Ovary (tissue), 9 donors: ENCODE results near the gene FAM53B. TPM values are rescaled to one million over a fixed set of nuclear protein-coding genes. Genes with fewer than 3 reads are reported as not detected.

Experiments used
- DNase-seq, 5 donors: peaks; one replicate each; pipeline ENCODE4 v3.0.0-alpha.2; 2019 to 2020
- H3K27ac ChIP-seq, 2 donors: fragments of 200-600 bp; one replicate each; pipeline versions ENCODE4 v1.5.1 to v1.8.0; 2019 to 2022
- H3K27me3 ChIP-seq: fragments of 200-600 bp; one replicate; pipeline ENCODE4 v1.8.0; 2022
- H3K36me3 ChIP-seq: fragments of 200-600 bp; sonication (generic); one replicate; pipeline ENCODE4 v1.5.1; 2019
- H3K4me1 ChIP-seq: one replicate; pipeline ENCODE4 v1.8.1; 2013; ENCODE audit warnings: mild to moderate bottlenecking, moderate library complexity; ENCODE audit not compliant: insufficient read depth
- H3K4me3 ChIP-seq: fragments of 200-600 bp; sonication (generic); one replicate; pipeline ENCODE4 v1.5.1; 2017
- H3K9me3 ChIP-seq, 2 donors: fragments of 200-600 bp in 1 of 2; sonication (generic) in 1 of 2; one replicate each; pipeline versions ENCODE4 v1.5.1 to v1.8.1; 2013 to 2019; ENCODE audit warnings: mild to moderate bottlenecking in 1 of 2, moderate library complexity in 1 of 2
- EP300 ChIP-seq: sonication (generic); formaldehyde crosslinking; IDR thresholded peaks from one replicate; pipeline ENCODE4 v1.6.1; 2017; ENCODE audit warnings: antibody characterized with exemption
- POLR2A ChIP-seq: fragments of 450-650 bp; IDR thresholded peaks from one replicate; pipeline ENCODE4 v1.6.1; 2017; ENCODE audit warnings: antibody characterized with exemption, mild to moderate bottlenecking, moderate library complexity
- WGBS, 3 donors: extraction: QIAGEN DNeasy Blood & Tissue Kit in 1 of 3; methylation state at CpG; one replicate each; pipeline versions ENCODE4 v1.1.5 to v1.1.7; 2013 to 2017; 5-methylcytosine and 5-hydroxymethylcytosine counted together
- intact Hi-C, 4 donors: fragments of 100-400 bp; cut with DNase I; formaldehyde crosslinking; loops; one replicate each; pipeline versions ENCODE4 v1.11.0 to v1.15.1; 2022 to 2023
- polyA plus RNA-seq, 2 donors: library from polyadenylated mRNA; stranded (reverse); fragments of 200-250 nt in 1 of 2; fragments of 350-450 nt in 1 of 2; fragmentation: Illumina TruSeq in 1 of 2; extraction: RNeasy Lipid Tissue Mini Kit (QIAGEN cat#74804) in 1 of 2; gene quantifications; one replicate each; pipeline ENCODE4 v1.2.3, GENCODE V29; 2013 to 2014
- total RNA-seq, 7 donors: library from RNA; depleted of rRNA in 2 of 7; stranded (reverse); fragments of >200 nt in 2 of 7; fragmentation: NEBNext Ultra II Directional in 3 of 7; extraction: Animal tissue kit (Norgen Biotek cat#: 25700) in 3 of 7; gene quantifications; one replicate each; pipeline versions ENCODE4 v1.1.0 to v1.2.4, GENCODE V29; 2016 to 2023
- TF ChIP-seq, protein P1 (sequence below), 3 donors: fragments of 450-650 bp in 2 of 3; fragments of 200-600 bp in 1 of 3; IDR thresholded peaks; one replicate each; pipeline versions ENCODE4 v1.5.1 to v1.8.0; 2016 to 2022; ENCODE audit warnings: antibody characterized with exemption in 3 of 3, mild to moderate bottlenecking in 1 of 3
- donor health status: DM: no; HTN: no; CAD: no; lungs with moderate emphysema.
- donor health status: DM: no; HTN: no; CAD: no.
- donor health status: Bipolar disorder and iron deficiency.
- donor health status: DM: yes; HTN: yes; CAD: no.
- donor health status: DM: no; HTN: no; CAD: no.
- donor health status: DM: yes; HTN: yes; CAD: no.

FAM53B gene
- total and polyA plus RNA-seq, 9 donors, result 9.7 to 77.6 (median 45.5) TPM

DNA sequence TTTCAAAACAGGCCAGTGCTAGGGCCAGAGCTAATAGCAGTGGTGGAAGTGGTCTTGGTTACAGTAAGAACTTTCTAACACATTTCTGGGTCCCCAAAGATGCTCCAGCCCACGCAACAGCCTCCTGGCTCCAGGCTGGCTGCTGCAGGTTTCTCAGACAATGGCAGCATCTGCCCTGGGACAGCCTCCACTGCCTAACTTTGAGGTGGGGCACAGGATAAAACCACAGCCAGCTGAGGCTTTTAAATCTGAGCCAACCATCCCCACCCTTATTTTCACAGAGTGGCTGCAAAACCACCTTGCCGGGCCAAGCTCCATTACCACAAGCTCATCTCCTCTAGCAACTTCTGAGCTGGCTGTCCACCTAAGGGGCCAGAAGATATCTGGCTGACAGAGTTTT is 84.8 kb downstream of the FAM53B start:
- Histone ChIP-seq H3K27ac (no peak overlapping the region), H3K4me1 (peaks cover 17% of the 10 kb centered on the region), H3K36me3 (no peaks in the 10 kb centered on the region), H3K4me3 (no peak overlapping the region), H3K27me3 (no peaks in the 10 kb centered on the region), H3K9me3 (no peaks in the 10 kb centered on the region)
- DNase-seq, result no peak
- WGBS, 3 donors, result 70 to 85% (median 72%) methylated on average over 2 of the region's 2 CpGs
- no peak for TF ChIP-seq EP300
- no peak for TF ChIP-seq POLR2A
- TF ChIP-seq, protein P1, sequence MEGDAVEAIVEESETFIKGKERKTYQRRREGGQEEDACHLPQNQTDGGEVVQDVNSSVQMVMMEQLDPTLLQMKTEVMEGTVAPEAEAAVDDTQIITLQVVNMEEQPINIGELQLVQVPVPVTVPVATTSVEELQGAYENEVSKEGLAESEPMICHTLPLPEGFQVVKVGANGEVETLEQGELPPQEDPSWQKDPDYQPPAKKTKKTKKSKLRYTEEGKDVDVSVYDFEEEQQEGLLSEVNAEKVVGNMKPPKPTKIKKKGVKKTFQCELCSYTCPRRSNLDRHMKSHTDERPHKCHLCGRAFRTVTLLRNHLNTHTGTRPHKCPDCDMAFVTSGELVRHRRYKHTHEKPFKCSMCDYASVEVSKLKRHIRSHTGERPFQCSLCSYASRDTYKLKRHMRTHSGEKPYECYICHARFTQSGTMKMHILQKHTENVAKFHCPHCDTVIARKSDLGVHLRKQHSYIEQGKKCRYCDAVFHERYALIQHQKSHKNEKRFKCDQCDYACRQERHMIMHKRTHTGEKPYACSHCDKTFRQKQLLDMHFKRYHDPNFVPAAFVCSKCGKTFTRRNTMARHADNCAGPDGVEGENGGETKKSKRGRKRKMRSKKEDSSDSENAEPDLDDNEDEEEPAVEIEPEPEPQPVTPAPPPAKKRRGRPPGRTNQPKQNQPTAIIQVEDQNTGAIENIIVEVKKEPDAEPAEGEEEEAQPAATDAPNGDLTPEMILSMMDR (IDR thresholded peaks at IDR 0.05), result no peak
- intact Hi-C loops, result no loop called here

GRCh38 chr10:124658591-124659242 is 85.5 kb downstream of the FAM53B start:
- Histone ChIP-seq H3K9me3 (no peaks in the 10 kb centered on the region), H3K4me1 (peaks cover 18% of the 10 kb centered on the region), H3K36me3 (no peaks in the 10 kb centered on the region), H3K4me3 (no peak overlapping the region), H3K27ac (peak overlapping the region; percentile 14 to 59), H3K27me3 (no peaks in the 10 kb centered on the region)
- TF ChIP-seq POLR2A (no peak), EP300 (no peak)
- TF ChIP-seq, protein P1 (IDR thresholded peaks at IDR 0.05), result no peak
- intact Hi-C loops, result no loop called here
- 89 to 91% (median 90%) methylated on average over 12 of the region's 12 CpGs for WGBS, 3 donors
- DNase-seq, result no peak

DNA sequence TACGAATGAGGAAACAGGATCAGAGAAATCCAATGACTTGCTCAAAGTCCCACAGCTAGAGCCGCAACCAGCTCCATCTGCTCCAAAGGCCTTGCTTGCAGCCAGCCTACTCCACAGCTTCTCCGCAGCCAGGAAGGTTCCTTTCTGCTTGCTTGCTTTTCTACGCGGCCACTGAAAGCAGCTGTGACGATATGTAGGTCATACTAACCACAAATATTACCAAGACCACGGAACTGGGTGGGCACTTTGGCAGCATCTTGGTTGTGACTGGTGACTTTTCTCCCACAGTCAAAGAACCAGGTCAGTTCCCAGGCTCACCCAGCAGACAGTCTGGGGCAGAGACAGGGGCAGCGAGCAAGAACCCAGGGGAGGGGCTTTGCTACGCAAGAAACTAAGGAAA is 86.4 kb downstream of the FAM53B start:
- Histone ChIP-seq H3K36me3 (no peaks in the 10 kb centered on the region), H3K4me1 (peaks cover 27% of the 10 kb centered on the region), H3K4me3 (no peak overlapping the region), H3K9me3 (no peaks in the 10 kb centered on the region), H3K27me3 (no peaks in the 10 kb centered on the region), H3K27ac (peak overlapping the region in 1 of 2 donors; percentile 59)
- TF ChIP-seq EP300 (no peak), POLR2A (no peak)
- TF ChIP-seq, protein P1 (IDR thresholded peaks at IDR 0.05), result no peak
- no peak for DNase-seq
- intact Hi-C loops, result no loop called here
- WGBS, 3 donors, result 20 to 68% (median 39%) methylated on average over 9 of the region's 9 CpGs

DNA sequence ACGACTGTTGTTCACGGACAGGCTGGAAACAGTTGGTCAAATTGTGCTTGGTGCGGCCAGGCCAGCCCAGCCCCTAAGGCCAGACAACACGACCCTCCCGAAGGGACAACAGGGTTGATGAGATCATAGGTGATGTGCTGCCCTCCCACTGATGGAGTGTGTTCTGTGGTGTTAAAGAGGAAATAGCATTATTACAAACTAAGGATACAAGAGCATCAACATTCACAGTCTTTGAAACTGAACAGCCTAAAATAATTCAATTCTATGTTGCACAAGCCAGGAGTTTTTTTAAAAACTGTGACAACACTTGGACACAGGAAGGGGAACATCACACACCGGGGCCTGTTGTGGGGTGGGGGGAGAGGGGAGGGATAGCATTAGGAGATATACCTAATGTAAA is 87.6 kb downstream of the FAM53B start:
- WGBS, 3 donors, result 70 to 81% (median 78%) methylated on average over 6 of the region's 6 CpGs
- intact Hi-C loops, result no loop called here
- Histone ChIP-seq H3K4me3 (no peak overlapping the region), H3K9me3 (no peaks in the 10 kb centered on the region), H3K27ac (no peak overlapping the region), H3K4me1 (peaks cover 32% of the 10 kb centered on the region), H3K36me3 (no peaks in the 10 kb centered on the region), H3K27me3 (no peaks in the 10 kb centered on the region)
- no peak for DNase-seq
- TF ChIP-seq EP300 (no peak), POLR2A (no peak)
- TF ChIP-seq, protein P1 (IDR thresholded peaks at IDR 0.05), result no peak
